Measurements from ENCODE around the gene TFPI.

DNA sequence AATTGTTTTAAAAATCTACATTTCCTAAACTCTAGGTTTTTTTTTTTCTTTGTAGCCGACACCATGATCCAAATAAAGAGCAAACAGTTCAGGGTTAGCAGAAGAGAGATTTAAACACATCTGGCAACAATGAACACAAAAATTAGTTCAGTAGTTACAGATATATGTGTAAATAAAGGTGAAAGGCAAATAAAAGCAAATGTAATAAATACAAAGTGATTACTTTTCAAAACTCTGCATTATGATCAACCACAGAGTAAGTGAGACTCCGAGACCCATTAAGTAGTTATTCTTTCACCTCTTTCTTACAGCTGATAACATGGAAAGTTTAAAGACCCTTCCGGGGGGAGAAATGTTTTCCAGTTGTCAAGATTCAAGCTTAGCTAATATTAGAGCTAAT is 106.9 kb downstream of the TFPI start:
- TF ChIP-seq POLR2A (IDR thresholded peaks at IDR 0.05) = no peak
- TF ChIP-seq, protein P1, sequence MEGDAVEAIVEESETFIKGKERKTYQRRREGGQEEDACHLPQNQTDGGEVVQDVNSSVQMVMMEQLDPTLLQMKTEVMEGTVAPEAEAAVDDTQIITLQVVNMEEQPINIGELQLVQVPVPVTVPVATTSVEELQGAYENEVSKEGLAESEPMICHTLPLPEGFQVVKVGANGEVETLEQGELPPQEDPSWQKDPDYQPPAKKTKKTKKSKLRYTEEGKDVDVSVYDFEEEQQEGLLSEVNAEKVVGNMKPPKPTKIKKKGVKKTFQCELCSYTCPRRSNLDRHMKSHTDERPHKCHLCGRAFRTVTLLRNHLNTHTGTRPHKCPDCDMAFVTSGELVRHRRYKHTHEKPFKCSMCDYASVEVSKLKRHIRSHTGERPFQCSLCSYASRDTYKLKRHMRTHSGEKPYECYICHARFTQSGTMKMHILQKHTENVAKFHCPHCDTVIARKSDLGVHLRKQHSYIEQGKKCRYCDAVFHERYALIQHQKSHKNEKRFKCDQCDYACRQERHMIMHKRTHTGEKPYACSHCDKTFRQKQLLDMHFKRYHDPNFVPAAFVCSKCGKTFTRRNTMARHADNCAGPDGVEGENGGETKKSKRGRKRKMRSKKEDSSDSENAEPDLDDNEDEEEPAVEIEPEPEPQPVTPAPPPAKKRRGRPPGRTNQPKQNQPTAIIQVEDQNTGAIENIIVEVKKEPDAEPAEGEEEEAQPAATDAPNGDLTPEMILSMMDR (IDR thresholded peaks at IDR 0.05) = no peak
- TF ChIP-seq EP300 (IDR thresholded peaks at IDR 0.05) = no peak
